AML-193 (cell line): ENCODE data around the gene CARS2.
"Not testable (repeated sequence)": the region's sequence is repeated elsewhere in the genome, so short reads cannot be mapped to it uniquely, and the experiment has no call there.

Experiments used
- DNase-seq, 2 experiments: peaks; one replicate each; lab custom pipeline; 2025; lab: John Stamatoyannopoulos, UW

Gene CARS2

DNA sequence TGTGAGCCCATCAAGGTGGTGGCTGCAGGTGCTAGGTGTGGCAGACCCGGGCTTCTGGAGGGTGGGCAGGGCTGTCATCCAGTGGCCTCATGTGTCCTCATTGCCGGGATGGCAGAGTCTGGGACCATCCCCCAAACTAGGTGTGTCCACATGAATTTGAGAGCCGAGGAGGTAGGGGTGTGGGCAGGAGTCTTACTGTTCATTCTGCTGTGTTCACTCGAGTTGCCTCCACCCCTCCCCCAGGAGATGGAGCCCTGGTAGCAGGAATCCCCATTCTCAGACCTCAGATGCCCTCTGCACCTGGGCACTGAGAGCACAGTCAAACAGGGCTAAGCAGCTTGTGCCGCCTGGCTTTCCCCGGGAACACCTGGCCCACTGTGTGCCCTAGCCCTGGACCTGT is 68.2 kb downstream of the CARS2 start:
- no peak for DNase-seq

DNA sequence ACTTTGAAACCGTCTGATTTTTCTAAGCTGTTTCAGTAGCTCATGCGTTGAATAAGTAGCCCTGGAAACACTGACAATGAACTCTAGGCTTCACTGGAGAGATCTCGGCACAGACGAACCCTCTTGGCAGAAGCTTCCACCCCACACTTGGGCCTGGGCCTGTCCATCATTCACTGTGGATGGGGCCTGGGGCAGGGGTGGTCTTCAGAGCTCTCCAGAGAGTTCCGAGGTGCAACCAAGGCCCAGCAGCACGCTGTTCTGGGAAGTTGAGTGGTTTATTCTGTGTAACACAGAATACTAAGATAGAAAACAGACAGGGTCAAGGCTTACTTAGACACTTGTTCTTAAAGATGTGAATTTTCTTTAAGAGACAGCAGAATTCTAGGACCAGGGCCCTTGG is 68.6 kb downstream of the CARS2 start:
- no peak for DNase-seq

DNA sequence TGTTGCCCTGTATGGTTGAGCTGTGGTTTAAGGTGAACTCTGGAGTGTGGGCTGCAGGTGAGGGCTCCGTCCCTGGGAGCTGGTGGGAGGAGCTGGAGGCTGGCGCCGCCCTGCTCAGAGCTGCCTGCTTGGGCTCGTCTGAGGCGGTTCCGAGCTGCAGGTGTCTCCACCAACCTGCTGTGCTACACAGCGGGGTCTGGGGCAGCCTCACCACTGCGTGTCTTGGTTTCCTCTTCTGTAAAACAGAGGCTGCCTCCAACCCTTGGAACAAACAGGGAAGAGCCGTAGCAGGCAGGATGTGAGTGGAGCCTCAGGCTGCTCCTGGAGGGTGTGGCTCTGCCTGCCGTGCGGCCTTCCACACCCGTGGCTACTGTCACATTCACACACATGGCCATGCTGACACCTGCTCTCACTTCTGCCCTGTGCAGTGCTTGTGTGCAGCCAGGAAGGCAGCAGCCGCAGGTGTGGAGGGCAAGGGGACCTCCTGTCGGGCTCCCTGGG is 69.2 kb downstream of the CARS2 start:
- no peak for DNase-seq

DNA sequence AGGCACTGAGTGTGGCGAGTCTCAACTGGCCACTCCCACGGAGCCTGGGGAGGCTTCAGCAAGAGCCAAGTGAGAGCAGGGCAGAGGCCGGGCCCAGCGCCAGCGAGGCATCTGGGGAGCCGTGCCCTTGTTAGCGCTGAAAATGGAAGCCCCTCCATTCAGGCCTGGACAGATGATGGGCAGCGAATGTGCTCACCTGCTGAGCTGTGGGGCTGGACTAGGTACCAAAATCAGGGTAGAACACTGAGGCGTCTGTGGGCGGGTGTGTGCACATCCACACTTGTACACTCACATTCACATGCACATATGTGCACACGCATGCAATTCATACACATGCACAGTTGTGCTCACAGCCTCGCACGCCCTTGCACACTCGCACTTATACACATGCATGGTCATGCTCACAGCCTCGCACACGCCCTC is 69.9 kb downstream of the CARS2 start:
- DNase-seq, result no peak

DNA sequence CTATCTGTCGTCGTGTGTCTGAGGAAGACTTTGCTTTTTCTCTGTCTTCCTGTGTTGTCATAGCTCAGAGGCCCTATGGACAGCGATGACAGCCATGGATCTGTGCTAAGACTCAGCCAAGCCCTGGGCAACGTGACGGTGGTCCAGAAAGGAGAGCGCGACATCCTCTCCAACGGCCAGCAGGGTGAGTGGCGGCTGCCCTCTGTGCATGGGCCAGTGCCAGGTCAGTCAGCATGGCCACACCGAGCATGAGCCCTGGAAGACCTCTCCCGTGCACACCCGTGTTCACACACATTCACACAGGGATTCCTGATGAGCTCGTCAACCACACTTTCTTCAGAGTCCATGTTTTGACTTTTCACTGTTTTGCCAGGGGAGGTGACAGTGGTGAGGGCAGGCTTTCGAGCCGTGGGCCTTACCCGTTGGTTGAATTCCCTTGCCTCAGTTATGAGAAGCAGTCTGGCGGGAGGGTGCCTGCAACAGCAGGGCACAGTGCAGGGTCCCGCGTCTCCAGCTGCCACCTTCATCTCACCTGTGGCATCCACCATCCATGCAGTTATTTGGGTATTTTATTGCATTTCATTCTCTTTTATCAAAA is 70.4 kb downstream of the CARS2 start:
- DNase-seq, result no peak

DNA sequence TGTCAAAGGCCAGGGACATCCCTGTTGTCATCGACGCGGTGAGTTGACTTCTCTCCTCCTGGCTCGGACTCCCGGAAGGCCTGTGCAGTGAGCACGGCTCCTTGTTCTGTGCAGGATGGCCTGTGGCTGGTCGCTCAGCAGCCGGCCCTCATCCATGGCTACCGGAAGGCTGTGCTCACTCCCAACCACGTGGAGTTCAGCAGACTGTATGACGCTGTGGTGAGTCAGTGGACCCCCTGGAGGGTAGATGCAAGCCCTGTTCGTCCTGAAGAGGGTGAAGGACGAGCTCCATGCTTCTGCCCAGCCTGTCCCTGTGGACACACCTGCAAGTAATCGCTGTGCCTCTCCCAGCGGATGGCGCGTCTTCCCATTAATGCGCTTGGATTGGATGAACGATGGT is 71.4 kb downstream of the CARS2 start:
- DNase-seq, result no peak

DNA sequence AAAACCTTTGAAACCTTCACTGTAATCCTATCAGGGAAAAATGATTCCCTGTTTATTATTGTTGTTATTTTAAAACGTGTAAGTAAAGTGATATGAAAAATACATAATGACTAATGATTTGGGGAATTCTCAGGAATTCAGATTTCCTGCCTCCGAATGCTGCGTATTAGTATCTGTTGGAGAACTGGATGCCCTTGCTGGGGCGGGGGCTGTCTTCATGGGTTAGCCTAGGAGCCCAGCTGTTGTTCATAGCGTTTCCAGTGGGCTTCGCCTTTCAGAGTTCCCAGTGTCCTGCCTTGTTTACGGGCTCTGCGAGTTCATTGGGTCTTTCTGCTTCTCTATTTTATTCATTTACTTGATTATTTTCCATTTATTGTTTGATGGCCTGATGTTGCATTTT is 72.1 kb downstream of the CARS2 start:
- DNase-seq, result no peak

DNA sequence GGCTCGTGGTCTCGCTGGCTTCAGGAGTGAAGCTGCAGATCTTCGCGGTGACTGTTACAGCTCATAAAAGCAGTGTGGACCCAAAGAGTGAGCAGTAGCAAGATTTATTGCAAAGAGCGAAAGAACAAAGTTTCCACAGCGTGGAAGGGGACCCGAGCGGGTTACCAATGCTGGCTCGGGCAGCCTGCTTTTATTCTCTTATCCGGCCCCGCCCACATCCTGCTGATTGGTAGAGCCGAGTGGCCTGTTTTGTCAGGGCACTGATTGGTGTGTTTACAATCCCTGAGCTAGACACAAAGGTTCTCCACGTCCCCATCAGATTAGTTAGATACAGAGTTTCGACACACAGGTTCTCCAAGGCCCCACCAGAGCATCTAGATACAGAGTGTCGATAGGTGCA is 73.7 kb downstream of the CARS2 start:
- DNase-seq, result not testable (repeated sequence)

DNA sequence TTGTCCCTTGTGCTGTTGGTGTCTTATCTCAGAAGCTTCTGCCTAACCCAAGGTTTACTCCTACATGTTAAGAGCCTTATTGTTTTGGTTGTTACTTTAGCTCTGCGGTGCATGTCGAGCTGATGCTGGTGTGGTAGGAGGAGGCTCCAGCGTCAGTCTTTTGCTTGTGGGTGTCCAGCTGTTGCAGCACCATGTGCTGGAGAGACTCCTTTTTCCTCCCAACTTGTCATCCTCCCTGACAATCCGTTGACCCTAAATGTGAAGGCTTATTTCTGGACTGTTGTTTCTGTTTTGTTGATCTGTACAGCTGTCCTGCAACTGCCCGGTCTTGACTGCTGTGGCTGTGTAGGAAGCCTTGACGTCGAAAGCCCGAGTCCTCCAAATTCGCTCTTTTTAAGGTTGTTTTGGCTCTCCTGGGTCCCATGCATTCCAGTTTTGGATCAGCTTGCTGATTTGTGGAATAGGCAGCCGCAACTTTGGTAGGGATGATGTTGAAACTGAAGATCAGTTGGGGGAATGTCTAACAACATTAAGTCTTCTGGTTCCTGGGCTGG is 75.3 kb downstream of the CARS2 start:
- no peak for DNase-seq

DNA sequence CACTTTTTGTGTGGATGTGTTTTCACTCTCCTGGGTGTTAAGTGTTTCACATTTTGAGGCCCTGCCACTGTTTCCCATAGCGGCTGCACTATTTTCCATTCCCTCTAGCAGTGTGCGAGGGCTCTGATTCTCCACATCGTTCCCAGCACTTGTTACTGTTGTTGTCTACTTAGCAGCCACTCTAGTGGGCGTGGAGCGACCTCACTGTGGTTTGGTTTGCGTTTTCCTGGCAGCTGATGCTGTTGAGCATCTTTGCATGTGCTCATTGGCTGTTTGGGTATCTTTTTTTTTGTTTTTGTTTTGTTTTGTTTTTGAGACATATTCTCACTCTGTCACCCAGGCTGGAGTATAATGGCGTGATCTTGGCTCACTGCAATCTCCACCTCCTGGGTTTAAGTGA is 76.2 kb downstream of the CARS2 start:
- DNase-seq, result no peak

DNA sequence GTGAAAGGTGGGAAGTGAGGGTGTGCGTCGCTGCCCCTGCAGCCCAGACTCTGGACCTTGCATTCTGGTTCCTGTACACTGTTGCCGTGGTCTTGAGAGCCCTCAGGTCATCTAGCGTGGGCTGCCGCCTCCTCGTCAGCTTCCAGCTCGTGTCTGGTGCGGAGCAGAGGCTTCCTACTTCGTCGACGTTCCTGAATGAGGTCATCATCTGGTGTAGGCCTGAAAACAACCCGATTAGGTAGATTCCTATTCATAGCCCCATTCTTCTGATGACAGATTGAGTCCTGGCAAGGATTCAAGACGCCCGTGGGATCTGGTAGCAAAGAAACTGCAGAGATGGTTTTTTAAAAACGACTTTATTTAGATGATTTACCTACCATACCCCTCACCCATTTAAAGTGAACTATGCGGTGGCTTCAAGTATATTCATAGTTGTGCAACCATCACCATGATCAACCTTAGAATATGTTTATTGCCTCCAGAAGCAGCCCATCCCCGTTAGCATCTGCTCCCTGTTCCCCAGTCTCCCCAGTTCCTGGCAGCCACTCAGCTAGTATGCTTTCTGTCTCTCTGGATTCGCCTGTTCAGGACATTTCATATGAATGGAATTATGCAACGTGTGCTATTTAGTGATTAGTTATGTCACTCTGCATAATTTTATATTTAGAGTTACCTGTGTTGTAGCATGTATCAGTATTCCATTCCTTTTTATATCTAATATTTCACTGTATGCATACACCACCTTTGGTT is 76.8 kb downstream of the CARS2 start:
- no peak for DNase-seq

DNA sequence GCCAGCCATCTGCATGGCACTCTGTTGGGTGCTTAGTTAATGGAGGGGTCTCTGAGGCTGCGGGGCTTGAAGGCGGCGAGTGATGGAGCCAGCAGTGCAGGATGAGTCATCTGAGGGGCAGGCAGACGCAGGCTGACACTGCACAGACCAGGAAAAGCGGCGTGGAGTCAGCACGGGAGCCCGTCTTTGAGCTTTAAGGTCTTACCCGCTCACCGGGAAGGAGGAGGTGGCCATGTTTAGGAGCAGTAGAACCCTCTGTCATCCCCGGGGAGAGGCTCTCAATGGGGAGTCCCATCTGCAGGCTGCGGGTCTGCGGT is 77.5 kb downstream of the CARS2 start:
- no peak for DNase-seq

DNA sequence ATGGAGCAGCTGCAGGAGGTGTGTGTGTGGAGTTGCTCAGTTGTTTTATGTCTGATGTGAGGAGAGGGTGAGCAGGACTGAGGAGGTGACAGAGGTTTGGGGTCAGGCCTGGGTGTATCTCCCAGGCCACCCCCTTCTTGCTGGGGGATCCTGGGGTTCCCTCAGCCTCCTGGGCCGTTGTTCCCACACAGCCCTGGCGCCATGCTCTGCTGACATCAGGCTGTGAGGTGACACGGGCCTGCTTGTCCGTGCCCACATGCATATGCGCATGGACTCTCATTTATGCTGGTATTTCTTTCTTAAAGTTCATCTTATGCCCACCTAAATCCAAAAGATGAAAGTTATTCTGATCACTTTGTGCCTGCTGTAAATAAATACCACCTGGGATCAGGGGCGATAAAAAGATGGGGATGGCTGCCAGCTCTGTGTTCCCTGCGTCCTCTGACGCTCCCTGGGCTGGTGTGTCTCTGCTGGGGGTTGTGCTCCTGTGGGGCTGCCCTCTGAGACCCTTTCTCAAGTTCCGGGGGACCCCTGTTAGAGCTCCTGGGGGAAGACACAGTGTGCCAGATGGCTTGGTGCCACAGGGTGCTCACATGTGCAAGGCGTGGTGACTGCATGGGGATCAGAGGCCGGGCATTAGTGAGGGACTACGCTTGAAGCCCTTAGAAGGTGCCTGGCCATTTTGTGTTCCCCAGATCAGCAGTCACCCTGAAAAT is 78.0 kb downstream of the CARS2 start:
- DNase-seq, result no peak

DNA sequence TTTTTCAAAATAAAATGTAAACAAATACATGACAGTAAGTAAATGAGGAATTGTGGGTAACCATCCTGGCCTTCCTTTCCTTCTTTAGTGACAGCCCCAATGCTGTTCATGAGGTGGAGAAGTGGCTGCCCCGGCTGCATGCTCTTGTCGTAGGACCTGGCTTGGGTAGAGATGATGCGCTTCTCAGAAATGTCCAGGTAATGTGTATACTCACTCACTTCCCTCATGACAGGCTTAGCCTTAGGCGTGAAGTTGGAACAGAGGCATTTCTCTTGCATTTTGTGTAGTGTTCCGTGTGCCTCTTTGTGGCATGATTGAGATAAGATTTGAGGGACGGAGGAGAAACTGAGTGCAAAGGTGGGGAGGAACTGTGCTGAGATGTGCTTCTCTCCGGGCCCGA is 78.6 kb downstream of the CARS2 start:
- no peak for DNase-seq

DNA sequence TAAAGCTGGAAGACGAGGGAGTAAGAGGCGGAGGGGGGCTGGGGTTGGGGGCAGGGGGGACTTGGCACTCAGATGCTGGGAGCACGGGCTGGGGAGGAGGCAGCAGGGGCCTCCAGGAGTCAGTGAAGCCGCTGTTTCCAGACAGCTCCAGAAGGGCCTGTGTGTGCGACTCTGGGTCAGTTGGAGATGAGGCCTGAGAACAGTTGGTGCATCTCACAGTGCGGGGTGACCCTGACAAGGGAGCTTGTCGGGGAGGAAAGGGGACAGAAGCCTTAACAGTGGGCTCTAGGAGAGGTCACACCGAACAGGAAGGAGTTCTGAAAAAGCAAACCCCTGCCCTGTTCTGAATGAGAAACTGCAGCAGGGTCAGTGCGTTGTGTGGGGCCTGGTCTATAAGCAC is 79.4 kb downstream of the CARS2 start:
- no peak for DNase-seq

DNA sequence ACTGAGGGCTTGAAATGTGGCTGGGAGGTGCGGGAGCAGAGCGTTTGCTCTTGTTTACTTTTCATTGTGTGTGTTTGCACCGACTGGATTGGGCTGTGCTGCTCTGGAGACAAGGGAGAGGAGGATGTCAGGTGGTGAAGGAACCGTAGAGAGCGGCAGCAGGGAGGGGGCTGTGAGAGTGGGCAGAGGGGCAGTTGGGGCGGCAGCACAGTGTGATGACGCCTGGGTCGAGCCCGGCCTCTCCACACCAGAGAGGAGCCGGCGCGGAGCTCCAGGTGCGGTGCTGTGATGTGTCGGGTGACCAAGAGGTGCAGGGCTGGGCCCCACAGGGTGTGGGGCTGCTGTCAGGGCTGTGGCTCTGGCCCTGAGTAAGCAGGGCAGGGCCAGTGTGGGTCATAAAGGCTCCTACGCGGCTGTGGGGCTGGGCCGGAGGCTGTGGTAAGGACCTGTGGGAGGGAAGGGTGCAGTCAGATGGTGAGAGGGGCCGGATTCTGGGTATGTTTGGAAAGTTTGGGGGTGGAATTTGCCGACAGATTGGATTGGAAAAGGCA is 80.1 kb downstream of the CARS2 start:
- no peak for DNase-seq

DNA sequence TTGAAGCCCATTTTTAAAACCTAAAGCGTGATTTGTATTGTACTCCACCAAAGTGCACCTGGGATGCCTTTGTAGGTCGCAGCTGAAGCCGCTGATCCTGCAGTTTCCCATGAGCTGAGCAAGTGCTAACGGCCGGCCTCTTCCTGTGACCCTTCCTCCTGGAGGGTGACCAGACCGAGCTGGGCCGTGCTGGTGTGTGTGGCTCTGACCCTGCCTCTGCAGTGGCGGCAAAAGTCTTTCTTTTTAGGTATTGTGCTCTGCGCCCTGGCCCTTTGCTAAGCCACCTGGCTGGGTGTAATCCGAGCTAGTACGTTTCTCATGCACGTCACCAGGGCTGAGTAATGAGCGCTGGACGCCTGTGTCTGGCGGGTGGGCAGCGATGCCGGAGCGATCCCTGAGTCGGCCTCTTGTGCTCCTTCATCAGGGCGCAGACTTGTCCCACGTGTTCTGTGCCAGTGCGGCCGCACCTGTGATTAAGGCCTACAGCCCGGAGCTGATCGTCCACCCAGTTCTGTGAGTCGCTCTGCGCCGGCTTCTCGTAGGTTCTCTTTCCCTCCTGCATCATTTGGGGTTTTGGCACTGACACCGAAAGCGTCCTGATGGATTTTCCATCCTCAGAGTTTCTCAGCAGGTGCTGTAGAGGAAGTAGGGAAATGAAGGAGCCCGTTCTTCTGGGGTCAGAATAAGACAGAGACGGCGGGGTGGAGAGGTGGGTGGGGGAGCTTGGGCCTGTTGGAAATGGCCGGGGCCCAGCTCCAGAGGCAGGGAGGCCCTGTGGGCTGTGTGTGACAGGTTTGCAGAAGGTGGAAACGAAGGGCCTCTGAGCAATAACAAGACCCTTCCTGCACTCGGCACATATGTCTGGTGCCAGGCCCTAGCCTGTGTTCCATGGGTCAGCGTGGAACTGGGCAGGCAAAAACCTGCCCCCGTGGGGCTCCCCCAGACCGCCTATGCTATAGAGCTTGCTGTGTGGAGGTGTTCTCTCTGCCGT is 80.9 kb downstream of the CARS2 start:
- no peak for DNase-seq

DNA sequence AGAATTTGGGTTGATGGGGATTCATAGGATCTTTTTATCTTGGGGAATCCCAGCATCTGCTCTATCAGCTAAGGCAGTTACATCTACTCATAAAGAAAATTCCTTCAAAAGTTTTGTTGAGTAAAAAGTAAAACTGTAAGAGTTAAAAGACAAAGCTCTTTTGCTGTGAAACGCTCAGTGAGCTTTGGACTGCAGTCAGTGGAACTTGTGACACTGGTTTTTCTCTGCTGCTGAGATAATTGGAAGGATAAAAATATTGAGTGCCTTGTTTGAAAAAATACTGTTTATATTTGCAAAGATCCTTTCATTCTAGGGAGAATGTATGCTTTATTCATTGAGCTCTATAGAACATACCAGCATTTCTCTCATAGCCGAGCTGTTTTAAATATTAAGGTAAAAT is 85.3 kb downstream of the CARS2 start:
- DNase-seq, result no peak

DNA sequence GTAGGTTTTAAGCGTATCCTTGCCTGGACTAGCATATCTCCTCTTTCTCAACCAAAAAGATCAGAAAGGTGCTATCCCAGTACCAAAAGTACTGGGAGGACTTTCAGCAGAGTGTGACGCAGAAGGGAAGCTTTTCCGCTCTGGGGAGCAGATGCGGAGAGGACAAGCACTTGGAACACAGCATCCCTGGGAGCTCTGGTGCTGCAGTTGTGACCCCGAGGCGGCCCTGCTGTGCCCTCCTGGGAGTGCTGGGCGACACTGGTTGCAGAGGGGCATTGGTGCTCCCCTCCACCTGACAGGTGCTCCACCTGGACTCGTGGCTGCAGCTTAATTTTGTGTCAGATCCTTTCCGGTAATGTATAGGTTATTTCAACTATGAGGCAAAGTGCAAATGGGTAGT is 87.1 kb downstream of the CARS2 start:
- no peak for DNase-seq

DNA sequence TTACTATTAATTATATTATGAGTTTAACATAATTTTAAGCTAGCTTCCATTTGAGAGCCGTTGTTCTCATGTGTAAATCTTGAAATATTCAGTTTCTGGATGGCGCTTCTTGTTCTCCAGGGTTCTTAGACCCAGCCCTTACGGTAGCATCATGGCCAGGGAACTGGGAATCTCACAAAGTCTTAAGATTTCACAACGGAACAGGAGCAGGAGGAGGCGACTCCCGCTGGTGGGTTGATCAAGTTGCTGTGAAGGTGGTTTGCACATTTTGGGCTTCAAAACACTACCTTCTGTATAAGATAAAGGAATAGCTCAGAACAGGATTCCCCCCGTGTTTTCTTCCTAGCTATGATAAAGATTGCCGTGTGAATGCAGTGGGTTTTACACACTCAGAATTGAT is 87.7 kb downstream of the CARS2 start:
- no peak for DNase-seq

DNA sequence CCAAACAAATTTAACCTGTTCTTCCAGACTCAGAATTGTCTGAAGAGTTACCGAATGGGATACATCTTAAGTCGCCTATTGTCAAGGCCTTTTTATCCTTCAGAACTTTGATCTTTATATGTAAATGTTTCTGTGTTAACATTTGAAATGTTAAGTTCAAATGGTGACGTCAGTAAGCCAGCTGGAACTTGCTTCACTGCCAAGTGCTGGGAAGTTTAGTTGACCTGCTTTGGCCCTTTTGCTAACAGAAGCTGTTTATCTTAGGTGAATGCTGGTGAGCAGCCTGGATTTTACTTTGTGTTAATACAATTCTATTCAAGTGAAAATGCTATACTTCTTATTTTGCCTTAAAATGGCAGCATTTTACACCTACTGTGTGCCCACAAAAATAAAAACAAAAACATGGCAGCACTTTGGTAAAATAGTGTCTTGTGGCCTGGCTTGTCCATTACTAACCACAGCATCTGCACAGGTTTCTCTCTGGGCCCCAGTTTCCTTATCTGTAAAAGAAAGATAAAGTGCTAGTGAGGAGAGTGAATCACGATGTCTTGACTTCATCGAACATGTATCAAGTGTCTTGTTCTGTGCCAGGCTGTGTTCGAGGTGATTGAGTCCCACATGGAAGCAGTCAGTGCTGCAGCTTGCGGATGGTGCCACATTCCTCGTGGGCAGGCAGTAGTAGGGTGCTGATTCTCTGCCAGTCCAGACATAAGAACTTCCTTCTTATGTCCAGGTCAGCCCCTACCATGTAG is 88.4 kb downstream of the CARS2 start:
- no peak for DNase-seq
